ENCODE measurements around the gene FN3KRP.

Gene FN3KRP

GRCh38 chr17:82716203-82717010 is at the start of gene FN3KRP:
Gene FN3KRP, plus strand, starts transcription at chr17:82716706. Its CDS starts 50 bp downstream, at chr17:82716756.
- DNase-seq (ENCODE audit: low spot score) = peak; percentile 84

- no peak for DNase-seq (ENCODE audit: low spot score)
Measured at GRCh38 chr17:82666931-82667667, 49.4 kb upstream of the FN3KRP start.

DNA sequence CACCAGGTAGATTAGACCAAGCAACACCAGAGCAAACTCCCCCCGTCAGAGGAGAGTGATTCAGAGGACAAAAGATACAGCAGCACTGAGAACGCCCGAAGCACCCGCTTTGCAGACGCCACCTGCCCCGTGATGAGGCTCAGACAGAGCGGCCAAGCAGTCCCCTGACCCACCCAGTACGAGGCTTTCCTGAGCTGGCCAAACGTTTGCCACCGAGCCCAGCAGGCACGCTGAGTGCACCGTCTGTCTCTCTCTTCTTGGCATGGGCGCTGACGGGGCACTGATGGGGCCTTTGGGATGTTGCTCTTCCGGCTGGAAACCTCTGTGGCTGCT is 48.9 kb upstream of the FN3KRP start:
- no peak for DNase-seq (ENCODE audit: low spot score)

DNA sequence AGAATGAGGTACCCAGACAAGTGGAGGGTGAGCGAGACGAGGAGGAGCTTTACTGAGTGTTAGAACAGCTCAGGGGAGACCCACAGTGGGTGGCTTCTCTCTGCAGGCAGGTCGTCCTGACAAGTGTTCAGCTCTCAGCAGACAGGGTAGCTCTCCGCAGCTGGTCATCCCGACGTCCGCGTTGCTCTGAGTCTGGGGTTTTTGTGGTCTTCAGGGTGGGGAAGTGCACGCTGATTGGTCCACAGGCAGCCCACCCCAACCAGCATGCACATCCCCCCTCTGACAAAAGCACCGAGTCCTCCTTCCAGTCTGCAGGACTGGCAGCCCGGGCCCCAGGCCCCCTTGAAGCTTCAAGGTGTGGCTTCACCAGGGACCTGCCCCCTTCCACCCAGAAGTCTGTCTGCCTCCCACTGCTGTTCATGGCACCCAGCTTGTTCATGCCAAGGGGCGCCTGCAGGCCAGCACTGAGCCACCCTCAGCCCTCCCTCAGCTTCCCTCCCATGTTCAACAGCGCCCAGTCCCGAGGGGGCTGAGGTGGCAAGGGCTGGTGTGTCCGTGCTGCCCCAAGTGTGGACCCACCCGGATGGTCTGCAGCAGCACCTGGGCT is 48.4 kb upstream of the FN3KRP start:
- DNase-seq (ENCODE audit: low spot score) = no peak

DNA sequence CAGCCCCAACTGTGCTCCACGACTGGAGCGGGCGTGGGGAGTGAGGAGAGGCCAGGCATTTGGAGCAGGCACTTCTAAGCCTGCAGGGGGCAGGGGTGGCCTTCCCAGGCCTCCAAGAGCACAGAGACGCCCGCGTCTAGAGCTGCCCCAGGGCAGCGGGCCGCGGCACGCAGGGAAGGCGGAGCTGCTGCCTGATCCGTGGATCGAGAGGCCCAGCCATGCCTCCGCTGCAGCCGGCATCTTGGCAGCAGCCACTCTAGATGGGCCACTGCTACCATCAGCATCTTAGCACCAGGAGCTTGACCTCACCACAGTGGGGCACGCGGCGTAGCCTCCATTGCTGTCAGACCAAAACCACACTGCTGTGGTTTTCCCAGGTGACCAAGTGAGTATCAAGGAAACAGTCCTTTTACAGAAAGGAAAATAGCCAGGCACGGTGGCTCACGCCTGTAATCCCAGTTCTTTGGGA is 47.8 kb upstream of the FN3KRP start:
- DNase-seq (ENCODE audit: low spot score) = peak; percentile 58

DNA sequence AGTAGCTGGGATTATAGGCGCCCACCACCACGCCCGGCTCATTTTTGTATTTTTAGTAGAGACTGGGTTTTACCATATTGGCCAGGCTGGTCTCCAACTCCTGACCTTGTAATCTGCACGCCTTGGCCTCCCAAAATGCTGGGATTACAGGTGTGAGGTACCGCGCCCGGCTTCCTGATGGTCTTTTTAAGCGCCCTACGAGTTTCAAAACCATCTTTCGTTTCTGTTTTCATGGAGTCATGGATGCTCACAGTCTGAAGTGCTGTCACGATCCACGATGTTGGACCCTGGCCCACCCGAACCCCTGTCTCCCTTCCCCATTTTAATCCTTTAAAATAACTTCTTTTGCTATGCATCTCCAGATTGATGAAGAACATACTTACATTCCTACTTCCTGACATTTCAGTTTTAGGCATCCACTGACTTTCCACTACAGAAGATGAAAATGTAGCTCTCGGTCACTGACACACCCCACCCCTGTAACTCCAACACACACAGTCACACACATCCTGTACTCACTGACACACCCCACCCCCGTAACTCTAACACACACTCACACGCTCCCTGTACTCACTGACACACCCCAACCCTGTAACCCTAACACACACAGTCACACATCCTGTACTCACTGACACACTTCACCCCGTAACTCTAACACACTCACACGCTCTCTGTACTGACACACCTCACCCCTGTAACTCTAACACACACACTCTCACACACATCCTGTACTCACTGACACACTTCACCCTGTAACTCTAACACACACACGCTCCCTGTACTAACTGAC is 45.6 kb upstream of the FN3KRP start:
- no peak for DNase-seq (ENCODE audit: low spot score)

GRCh38 chr17:82674656-82675475 is 41.6 kb upstream of the FN3KRP start:
- no peak for DNase-seq (ENCODE audit: low spot score)

DNA sequence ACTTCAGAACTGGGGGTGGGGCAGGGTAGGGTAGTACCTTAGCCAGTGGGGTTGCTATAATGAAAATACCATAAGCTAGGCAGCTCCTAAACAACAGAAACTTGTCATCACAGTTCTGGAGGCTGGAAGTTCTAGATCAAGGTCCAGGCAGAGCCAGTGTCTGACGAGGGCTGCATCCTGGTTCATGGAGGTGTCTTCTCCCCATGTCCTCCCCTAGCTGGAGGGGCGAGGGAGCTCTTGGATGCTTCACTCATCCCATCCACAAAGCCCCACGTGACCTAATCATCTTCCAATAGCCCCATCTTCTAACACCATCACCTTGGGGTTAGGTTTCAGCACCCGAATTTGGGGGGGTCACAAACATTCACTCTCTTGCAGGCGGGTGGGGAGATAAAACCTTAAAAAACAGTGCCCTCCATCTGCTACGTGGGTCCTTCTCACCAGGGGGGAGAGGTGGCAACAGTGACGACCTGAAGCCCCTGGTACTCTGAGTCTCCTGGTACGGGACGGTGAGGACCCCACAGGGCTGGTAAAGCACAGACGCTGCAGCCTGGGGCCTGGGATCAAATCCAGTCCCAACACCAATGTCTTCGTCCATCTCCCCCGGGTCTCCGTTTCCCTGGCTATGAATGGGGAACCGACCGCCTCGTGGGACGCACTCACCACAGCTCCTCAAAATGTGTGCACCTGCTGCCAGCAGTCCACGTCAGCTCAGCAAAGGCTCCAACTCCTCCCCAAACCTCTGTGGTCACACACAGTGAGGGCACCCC is 40.8 kb upstream of the FN3KRP start:
- DNase-seq (ENCODE audit: low spot score) = no peak

- no peak for DNase-seq (ENCODE audit: low spot score)
Measured at GRCh38 chr17:82677353-82677925, 39.1 kb upstream of the FN3KRP start.

DNA sequence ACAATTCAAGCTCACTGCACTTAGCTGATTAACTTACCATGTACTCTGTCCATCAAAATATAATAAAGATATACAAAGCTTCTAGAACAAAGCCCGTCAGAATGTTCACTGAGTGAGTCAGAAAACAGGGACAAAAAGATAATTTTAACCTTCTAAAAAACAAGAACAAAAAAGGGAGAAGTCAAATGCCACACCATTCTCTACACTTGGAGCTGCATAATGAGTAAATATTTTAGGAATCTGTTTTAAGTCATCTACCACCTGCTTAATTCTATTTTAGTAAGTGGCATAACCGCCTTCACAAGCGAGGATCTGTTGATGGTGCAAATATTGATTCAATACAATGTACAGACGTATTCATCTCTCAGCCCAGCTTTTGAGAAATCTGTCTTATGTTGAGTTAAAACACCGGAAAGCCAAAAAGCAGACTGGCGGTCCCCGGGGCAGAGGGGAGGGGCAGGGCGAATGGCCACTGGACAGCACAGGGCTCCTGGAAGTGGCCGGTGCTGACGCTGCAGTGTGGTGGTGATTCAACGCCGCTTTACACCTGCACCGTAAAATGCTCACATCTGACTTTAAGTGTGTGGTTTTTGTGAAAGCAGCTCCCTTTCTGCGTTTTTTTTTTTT is 38.1 kb upstream of the FN3KRP start:
- no peak for DNase-seq (ENCODE audit: low spot score)

GRCh38 chr17:82679586-82680465 is 36.7 kb upstream of the FN3KRP start:
- no peak for DNase-seq (ENCODE audit: low spot score)

DNA sequence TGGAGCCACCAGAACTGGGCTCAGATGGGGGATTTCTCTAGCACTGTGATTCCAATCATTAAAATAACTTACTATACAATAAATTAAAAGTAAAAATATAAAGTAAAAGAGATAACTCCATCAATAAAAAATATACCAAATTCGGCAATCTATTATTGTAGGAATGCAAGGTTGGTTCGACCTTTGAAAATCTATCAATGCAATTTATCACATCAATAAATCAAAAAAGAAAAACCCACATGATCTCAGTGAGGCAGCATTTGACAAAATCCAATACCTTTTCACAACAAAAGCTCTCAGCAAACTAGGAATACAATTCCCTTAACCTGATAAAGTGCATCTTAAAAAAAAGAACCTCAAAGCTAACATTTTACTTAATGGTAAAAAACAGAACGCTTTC is 35.0 kb upstream of the FN3KRP start:
- DNase-seq (ENCODE audit: low spot score) = no peak

GRCh38 chr17:82683534-82683933 is 33.0 kb upstream of the FN3KRP start:
- no peak for DNase-seq (ENCODE audit: low spot score)

DNA sequence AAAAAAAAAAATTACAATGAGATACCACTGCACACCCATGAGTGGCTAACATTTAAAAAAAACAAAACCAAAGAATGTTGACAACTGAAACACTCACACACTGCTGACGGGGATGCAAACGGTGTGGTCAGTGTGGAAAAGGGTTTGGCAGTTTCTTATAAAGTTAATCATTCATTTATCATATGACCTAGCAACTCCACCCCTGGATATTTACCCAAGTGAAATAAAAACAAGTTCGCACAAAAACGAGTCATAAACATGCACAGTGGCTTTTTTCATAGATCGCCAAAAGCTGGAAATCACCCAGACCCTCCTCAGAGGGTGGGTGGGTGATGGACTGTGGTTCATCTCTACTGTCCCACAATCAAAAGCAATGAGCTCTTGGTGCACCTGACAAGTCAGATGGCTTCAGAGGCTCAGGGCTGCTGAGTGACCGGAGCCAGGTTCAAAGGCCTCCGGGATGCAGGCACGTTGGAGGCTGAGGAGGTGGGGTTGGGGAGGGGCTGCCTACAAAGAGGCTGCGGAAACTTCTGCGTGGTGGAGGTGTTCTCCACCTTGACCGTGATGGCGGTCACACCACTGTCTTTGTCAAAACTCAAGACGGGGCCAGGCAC is 32.2 kb upstream of the FN3KRP start:
- DNase-seq (ENCODE audit: low spot score) = no peak

GRCh38 chr17:82685291-82685690 is 31.2 kb upstream of the FN3KRP start:
- DNase-seq (ENCODE audit: low spot score) = no peak

DNA sequence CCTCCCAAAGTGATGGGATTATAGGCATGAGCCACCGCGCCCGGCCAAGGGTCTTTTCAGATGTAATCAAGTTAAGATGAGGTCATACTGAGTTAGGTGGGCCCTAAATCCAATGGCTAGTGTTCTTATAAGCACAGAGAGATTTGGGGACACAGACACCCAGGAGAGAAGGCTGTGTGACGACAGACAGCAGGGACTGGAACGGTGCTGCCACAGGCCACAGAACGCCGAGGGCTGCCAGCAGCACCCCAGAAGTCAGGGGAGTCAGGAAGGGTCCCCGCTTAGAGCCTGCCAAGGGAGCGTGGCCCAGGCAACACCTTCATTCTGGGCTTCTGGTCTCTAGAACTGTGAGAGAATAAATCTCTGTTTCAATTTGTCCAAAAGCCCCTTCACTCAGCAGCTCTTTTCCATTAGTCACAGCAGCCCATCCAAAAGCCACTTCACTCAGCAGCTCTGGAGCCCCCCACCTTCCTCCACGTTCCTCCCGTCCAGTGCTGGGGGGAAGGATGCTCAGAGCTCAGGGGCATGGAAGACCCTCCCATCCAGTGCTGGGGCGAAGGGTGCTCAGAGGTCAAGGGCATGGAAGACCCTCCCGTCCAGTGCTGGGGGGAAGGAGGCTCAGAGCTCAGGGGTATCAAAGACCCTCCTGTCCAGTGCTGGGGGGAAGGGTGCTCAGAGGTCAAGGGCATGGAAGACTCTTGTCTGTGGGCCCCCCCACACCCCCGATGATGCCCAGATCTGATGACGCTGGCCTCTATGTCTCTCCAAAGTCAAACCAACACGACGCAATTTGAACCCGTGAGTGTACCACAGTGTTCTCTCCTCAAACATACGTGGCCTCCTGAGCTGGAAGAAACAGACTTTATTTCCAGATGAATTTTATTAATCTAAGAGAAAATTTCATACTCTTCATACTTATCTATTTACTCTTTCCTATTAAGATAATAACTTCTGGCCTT is 29.9 kb upstream of the FN3KRP start:
- no peak for DNase-seq (ENCODE audit: low spot score)

DNA sequence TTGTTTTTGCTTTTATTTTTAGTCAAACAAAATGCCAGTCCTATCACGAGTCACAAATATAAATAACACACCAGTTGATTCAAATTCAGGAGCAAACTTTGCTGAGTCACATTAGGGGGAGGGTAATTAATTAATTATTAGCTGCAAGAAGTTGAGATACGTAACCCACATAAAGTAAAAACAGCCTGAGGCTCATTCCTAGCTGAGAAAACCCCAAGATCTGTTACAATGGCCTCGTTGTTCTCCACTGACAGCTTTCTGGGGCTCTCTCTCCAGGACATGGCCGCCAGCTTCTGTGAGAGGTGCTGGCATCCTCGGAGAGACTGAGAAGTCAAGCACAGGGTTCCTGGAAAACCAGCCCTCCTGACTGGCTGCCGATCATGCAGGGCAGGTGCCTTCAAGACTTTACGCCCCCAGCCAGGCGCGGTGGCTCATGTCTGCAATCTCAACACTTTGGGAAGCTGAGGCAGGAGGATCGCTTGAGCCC is 29.1 kb upstream of the FN3KRP start:
- DNase-seq (ENCODE audit: low spot score) = no peak
